Lower leg skin (tissue), 4 donors: Measurements from ENCODE around the gene CRAMP1. TPM values are rescaled to one million over a fixed set of nuclear protein-coding genes. Genes with fewer than 3 reads are reported as not detected.

Source experiments
- DNase-seq, 2 donors: peaks; one replicate each; pipeline ENCODE4 v3.0.0-alpha.2; 2019; ENCODE audit warnings: low spot score in 2 of 2
- H3K4me3 ChIP-seq: fragments of 200-600 bp; sonication (generic); 2 replicates; pipeline ENCODE4 v1.5.1; 2017; ENCODE audit warnings: mild to moderate bottlenecking, low read depth; ENCODE audit not compliant: poor library complexity, severe bottlenecking
- POLR2A ChIP-seq, 2 donors: fragments of 450-650 bp; IDR thresholded peaks; one replicate each; pipeline ENCODE4 v1.6.1; 2016 to 2017; ENCODE audit warnings: antibody characterized with exemption in 2 of 2, mild to moderate bottlenecking in 1 of 2, moderate library complexity in 1 of 2
- WGBS, 2 donors: methylation state at CpG; one replicate each; pipeline ENCODE4 v1.1.5; 2018; 5-methylcytosine and 5-hydroxymethylcytosine counted together
- intact Hi-C: fragments of 100-400 bp; cut with DNase I; formaldehyde crosslinking; loops from one replicate; pipeline ENCODE4 v1.15.0; 2023; ENCODE audit warnings: low total_unique reads
- total RNA-seq, 4 donors: library from RNA; depleted of rRNA; stranded (reverse); fragments of >200 nt; gene quantifications; one replicate each; pipeline ENCODE4 v1.1.0, GENCODE V29; 2016
- TF ChIP-seq, protein P1 (sequence below), 3 donors: fragments of 450-650 bp; IDR thresholded peaks; one replicate each; pipeline ENCODE4 v1.5.1; 2016; ENCODE audit warnings: antibody characterized with exemption in 3 of 3, mild to moderate bottlenecking in 3 of 3, moderate library complexity in 2 of 3

Gene CRAMP1
- total RNA-seq, 4 donors from 2014 or later, result 14.2 to 29.6 (median 19.3) TPM

DNA sequence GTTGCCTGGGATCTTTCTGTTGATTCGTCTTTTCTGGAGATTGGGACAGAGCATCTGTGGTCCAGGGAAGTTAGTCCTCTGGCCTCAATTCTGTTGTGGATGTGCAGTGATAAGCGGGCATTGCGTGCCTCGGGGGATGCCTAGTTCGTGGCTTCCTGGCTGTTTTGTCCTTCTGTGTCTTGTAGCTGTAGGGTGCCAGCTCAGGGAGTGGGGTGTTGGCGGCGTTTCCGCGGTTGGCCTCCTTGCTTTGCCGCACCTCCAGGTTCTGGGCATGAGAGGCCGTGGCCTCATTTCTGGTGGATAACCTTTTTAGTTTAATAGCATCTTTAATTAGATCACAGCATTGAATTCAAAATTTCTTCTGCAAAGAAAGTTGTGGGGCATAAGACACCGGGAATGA lies 64.5 kb downstream of the CRAMP1 start:
- intact Hi-C loops, result no loop called here
- TF ChIP-seq POLR2A (IDR thresholded peaks at IDR 0.05), result no peak
- TF ChIP-seq, protein P1, sequence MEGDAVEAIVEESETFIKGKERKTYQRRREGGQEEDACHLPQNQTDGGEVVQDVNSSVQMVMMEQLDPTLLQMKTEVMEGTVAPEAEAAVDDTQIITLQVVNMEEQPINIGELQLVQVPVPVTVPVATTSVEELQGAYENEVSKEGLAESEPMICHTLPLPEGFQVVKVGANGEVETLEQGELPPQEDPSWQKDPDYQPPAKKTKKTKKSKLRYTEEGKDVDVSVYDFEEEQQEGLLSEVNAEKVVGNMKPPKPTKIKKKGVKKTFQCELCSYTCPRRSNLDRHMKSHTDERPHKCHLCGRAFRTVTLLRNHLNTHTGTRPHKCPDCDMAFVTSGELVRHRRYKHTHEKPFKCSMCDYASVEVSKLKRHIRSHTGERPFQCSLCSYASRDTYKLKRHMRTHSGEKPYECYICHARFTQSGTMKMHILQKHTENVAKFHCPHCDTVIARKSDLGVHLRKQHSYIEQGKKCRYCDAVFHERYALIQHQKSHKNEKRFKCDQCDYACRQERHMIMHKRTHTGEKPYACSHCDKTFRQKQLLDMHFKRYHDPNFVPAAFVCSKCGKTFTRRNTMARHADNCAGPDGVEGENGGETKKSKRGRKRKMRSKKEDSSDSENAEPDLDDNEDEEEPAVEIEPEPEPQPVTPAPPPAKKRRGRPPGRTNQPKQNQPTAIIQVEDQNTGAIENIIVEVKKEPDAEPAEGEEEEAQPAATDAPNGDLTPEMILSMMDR (IDR thresholded peaks at IDR 0.05), result no peak
- no peak overlapping the region for H3K4me3 ChIP-seq
- WGBS, 2 donors, result 79 to 88% methylated on average over 12 of the region's 12 CpGs
- DNase-seq, result no peak

DNA sequence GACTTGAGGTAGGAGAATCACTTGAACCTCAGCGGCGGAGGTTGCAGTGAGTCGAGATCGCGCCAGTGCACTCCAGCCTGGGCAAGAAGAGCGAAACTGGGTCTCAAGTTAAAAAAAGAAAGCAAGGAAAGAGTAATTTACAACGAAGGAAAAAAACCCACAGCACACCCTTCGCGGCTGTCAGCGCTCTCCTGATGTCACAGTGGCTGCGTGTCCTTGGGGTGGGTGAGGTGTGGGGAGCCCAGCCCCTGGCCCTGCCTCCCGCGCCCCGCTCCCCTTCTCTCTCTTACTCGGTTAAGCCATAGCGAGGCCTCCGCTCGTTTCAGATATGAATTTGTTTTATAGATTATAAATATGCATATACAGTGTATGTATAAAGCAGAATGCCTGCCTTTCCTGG lies 65.2 kb downstream of the CRAMP1 start:
- no peak overlapping the region for H3K4me3 ChIP-seq
- WGBS, 2 donors, result 82 to 83% methylated on average over 18 of the region's 18 CpGs
- intact Hi-C loops, result no loop called here
- no peak for DNase-seq
- TF ChIP-seq, protein P1 (IDR thresholded peaks at IDR 0.05), result no peak
- no peak for TF ChIP-seq POLR2A (IDR thresholded peaks at IDR 0.05)

DNA sequence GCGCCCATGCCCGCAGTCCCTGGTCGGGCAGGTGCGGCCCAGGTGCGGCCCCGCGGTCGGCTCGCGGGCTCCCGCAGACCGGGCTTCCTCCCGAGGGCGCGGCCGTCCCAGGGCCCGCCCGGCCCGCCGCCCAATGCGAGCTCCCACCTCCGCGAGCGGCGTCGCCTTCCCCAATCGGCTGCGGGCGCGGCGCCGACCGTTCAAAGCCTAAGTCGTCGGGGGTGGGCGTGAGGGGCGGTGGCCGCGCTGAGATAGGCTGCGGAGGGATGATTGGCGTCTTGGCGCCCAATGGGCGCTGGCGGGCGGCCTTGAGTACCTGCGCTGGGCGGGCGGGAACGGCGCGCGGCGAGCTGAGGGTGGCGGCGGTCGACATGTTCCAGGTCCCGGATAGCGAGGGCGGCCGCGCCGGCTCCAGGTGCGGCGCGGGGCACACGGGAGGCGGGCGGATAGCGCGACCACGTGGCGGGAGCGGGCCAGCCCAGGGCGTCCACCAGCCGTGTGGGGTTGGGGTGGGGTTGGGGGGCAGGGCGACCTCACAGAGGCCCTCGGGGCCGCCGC lies 65.9 kb downstream of the CRAMP1 start, which contains the start of gene JPT2:
JPT2 (plus strand) TSS at position 338 of the 558 bp plus-strand sequence; CDS start at position 372, 34 bp downstream.
- no peak for TF ChIP-seq POLR2A (IDR thresholded peaks at IDR 0.05)
- TF ChIP-seq, protein P1 (IDR thresholded peaks at IDR 0.05), result no peak
- WGBS, 2 donors, result 0% methylated on average over 24 of the region's 79 CpGs
- intact Hi-C loops, result no loop called here
- DNase-seq, result peak; percentile 97 to 99
- peak within 1 kb of the TSS; percentile 48 for H3K4me3 ChIP-seq

DNA sequence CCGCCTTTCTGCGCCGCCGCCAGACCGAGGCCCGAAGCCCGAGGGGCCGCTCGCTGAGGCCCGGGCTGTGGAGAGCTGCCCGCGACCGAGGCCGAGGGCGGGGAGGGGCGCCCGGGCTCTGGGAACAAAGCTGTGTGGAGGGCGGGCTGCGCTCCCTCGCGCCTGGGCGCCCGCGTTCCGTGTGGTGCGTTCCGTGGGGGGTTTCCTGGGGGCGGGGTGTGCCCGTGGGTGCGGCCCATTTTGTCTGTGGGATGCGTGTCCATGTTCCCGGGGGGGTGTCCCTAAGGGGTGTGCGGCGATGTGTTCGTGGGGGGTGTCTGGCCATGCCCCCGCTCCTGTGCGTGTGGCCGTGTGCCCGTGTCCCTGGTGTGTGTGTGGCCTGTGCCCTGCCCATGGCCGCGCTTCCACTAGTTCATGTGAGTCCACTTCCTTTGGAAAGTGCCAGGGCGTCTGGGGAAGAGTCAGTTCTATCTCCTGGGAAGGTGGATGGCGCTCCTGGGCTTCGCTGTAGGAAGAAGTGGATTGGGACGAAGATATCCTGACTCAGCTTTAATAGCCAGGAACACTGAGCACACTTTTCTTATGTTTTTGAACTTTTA lies 66.4 kb downstream of the CRAMP1 start:
- 0 to 1% methylated on average over 15 to 27 of the region's 45 CpGs for WGBS, 2 donors
- peak overlapping the region; percentile 48 for H3K4me3 ChIP-seq
- TF ChIP-seq POLR2A (IDR thresholded peaks at IDR 0.05), result no peak
- TF ChIP-seq, protein P1 (IDR thresholded peaks at IDR 0.05), result no peak
- no peak for DNase-seq
- intact Hi-C loops, result no loop called here

- 95% methylated on average over 14 of the region's 14 CpGs for WGBS, 2 donors
- TF ChIP-seq, protein P1 (IDR thresholded peaks at IDR 0.05), result no peak
- no peak for TF ChIP-seq POLR2A (IDR thresholded peaks at IDR 0.05)
- H3K4me3 ChIP-seq, result no peak overlapping the region
Observed at GRCh38 chr16:1680361-1680760, 68.2 kb downstream of the CRAMP1 start.

More at GRCh38 chr16:1680361-1680760, 68.2 kb downstream of the CRAMP1 start:
- no peak for DNase-seq
- intact Hi-C loops, result no loop called here
